ENCODE data around the gene CSNK2A3. TPM values are rescaled to one million over a fixed set of nuclear protein-coding genes. Genes with fewer than 3 reads are reported as not detected.

Gene CSNK2A3
- total RNA-seq, 4 donors from 2014 or later = 0.90 to 3.3 (median 2.9) TPM; not detected in 1

GRCh38 chr11:11379661-11380060 lies 26.6 kb upstream of the CSNK2A3 start:
- 94 to 98% methylated on average over 3 of the region's 3 CpGs for WGBS, 2 donors
- Histone ChIP-seq H3K4me3 (no peak overlapping the region), H3K27ac (no peak overlapping the region), H3K4me1 (no peaks in the 10 kb centered on the region), H3K9me3 (no peaks in the 10 kb centered on the region), H3K36me3 (peaks cover 0 to 25% (median 0%) of the 10 kb centered on the region in 3 donors), H3K27me3 (no peaks in the 10 kb centered on the region)
- no peak for TF ChIP-seq POLR2A (IDR thresholded peaks at IDR 0.05)
- TF ChIP-seq CTCF (IDR thresholded peaks at IDR 0.05) = no peak
- no peak for TF ChIP-seq EP300 (IDR thresholded peaks at IDR 0.05)
- no peak for DNase-seq (ENCODE audit: low spot score in 2 of 2)

DNA sequence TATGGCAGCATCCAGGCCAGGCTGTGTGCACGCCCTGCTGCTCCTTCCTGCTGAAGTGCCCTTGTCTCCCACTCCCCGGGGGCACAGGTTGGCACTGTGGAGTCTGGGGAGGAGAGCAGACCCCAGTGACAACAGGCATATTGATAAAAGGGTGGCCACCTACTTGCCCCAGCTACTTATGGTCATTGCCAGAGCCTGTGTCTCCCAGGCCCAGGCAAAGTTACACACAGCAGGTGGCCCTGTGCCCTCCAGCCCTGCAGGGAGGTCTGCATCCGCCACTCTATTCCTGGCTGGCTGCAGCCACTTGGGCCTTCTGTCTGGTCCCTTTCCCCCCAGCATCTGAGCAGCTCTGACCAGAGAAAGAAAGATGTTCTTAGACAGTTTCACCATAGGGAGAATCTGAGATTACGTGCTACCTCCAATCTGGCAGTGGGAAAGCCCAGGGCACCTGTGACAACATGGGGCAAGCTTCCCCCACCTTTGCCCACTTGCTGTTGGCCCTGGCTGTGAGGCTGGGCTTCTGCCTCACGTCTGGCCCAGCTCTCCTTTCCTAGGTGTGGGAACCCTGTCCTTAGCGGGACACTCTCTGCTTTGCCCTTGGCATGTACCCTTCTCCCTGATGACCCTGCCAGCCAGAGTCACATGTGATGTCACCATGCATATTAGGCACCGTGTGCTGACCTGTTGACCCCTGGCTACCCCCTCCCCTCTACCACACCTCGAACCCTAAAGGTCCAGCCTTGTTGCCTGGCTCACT lies 25.3 kb upstream of the CSNK2A3 start:
- Histone ChIP-seq H3K9me3 (no peaks in the 10 kb centered on the region), H3K27me3 (no peaks in the 10 kb centered on the region), H3K36me3 (peaks cover 0 to 25% (median 0%) of the 10 kb centered on the region in 3 donors), H3K27ac (no peak overlapping the region), H3K4me3 (no peak overlapping the region), H3K4me1 (no peaks in the 10 kb centered on the region)
- WGBS, 2 donors = 87% methylated on average over 8 of the region's 8 CpGs
- no peak for DNase-seq (ENCODE audit: low spot score in 2 of 2)
- TF ChIP-seq POLR2A (IDR thresholded peaks at IDR 0.05) (no peak), CTCF (IDR thresholded peaks at IDR 0.05) (no peak), EP300 (IDR thresholded peaks at IDR 0.05) (no peak)

GRCh38 chr11:11374358-11375148 lies 21.5 kb upstream of the CSNK2A3 start:
- WGBS, 2 donors = 88 to 89% methylated on average over 7 of the region's 7 CpGs
- H3K36me3 ChIP-seq = peaks cover 0 to 28% (median 0%) of the 10 kb centered on the region in 3 donors
- DNase-seq (ENCODE audit: low spot score in 2 of 2) = no peak
- H3K9me3 ChIP-seq = no peaks in the 10 kb centered on the region
- no peak for TF ChIP-seq CTCF (IDR thresholded peaks at IDR 0.05)
- no peak overlapping the region for H3K27ac ChIP-seq
- no peak overlapping the region for H3K4me3 ChIP-seq
- H3K4me1 ChIP-seq = peaks cover 0 to 10% (median 0%) of the 10 kb centered on the region in 4 donors
- H3K27me3 ChIP-seq = no peaks in the 10 kb centered on the region

DNA sequence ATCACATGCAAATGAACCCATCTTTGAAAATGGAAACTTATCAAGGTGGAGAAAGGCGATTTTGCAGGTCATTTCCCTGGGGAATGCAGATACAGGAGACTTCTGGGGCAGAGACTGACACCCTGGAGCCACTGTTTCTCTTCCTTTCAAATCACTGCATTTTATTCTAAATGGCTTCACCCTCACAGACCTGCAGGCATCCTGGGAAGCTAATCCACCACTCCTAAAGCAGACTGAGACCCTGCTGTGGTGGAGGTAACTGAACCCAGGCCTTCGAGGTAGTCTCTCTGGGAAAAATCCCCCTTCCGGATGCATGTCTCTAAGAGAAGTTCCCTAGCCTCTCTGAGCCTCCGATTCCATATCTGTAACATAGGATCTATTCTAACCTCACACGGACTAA lies 20.9 kb upstream of the CSNK2A3 start:
- Histone ChIP-seq H3K4me3 (no peak overlapping the region), H3K27me3 (no peaks in the 10 kb centered on the region), H3K27ac (no peak overlapping the region), H3K9me3 (no peaks in the 10 kb centered on the region), H3K36me3 (peaks cover 0 to 27% (median 0%) of the 10 kb centered on the region in 3 donors), H3K4me1 (peaks cover 0 to 10% (median 0%) of the 10 kb centered on the region in 4 donors)
- WGBS, 2 donors = 85 to 87% methylated on average over 5 of the region's 5 CpGs
- no peak for TF ChIP-seq CTCF (IDR thresholded peaks at IDR 0.05)
- no peak for TF ChIP-seq POLR2A (IDR thresholded peaks at IDR 0.05)
- TF ChIP-seq EP300 (IDR thresholded peaks at IDR 0.05) = no peak
- no peak for DNase-seq (ENCODE audit: low spot score in 2 of 2)

- DNase-seq (ENCODE audit: low spot score in 2 of 2) = no peak
- H3K9me3 ChIP-seq = peaks cover 0 to 6% (median 0%) of the 10 kb centered on the region in 4 donors
- H3K36me3 ChIP-seq = peaks cover 0 to 13% (median 0%) of the 10 kb centered on the region in 3 donors
- H3K4me1 ChIP-seq = peaks cover 0 to 10% (median 0%) of the 10 kb centered on the region in 4 donors
- WGBS, 2 donors = 94 to 95% methylated on average over 8 of the region's 8 CpGs
- no peaks in the 10 kb centered on the region for H3K27me3 ChIP-seq
- no peak overlapping the region for H3K27ac ChIP-seq
- H3K4me3 ChIP-seq = no peak overlapping the region
- TF ChIP-seq CTCF (IDR thresholded peaks at IDR 0.05) = no peak
- no peak for TF ChIP-seq POLR2A (IDR thresholded peaks at IDR 0.05)
- TF ChIP-seq EP300 (IDR thresholded peaks at IDR 0.05) = no peak
These were observed 19.4 kb upstream of the CSNK2A3 start for GRCh38 chr11:11372461-11372860.

All from tibial nerve (tissue), 4 donors.